ENCODE results near the gene CFAP410. TPM values are rescaled to one million over a fixed set of nuclear protein-coding genes. Genes with fewer than 3 reads are reported as not detected.

Gene CFAP410
- total and polyA plus RNA-seq, 2 of the 13 experiments (the other 11 are each of a cell fraction or from before 2014, with no cell fraction given): 8.0 to 20.1 TPM

DNA sequence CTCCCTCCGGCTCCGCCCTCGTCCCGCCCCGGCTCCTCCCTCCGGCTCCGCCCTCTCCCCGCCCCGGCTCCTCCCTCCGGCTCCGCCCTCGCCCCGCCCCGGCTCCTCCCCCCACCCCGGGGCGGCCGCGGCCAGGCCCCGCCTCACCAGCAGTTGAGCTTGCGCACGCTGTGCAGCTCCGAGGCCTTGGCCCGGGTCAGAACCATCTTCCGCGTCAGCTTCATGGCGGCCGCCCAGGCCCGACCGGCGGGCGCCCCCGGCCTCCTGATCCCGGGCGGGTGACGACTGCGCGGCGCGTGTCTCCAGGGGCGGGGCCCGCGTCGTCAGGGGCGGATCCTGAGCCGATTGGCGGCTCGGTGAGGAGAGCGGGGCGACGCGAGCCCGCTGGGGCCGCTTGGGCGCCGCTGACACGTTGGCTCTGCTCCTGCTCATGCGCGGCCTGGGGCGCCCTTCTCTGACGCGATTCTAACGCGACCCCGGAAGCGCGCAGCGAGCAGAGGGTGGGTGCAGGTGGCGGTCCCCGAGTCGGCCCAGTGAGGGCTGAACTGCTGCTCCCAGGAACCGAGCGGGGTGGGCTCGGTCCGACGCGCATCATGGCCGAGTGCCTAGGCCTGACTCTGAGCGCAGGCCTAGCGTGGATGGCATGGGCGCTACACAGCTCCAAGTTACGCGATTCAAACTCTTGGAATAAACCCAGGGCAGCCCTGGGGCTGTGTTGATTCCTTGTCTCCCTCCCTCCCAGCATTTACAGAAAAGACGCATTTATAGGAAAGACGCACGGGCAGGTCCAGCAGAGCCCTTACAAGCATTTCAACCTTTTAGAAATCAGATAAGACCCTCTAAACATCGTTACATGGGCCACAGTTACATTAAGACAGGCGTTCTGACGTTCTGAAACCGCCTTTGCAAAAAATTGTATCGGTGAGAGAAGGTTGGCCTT, at the start of gene CFAP410 (continued):
- TF ChIP-seq, protein P1, sequence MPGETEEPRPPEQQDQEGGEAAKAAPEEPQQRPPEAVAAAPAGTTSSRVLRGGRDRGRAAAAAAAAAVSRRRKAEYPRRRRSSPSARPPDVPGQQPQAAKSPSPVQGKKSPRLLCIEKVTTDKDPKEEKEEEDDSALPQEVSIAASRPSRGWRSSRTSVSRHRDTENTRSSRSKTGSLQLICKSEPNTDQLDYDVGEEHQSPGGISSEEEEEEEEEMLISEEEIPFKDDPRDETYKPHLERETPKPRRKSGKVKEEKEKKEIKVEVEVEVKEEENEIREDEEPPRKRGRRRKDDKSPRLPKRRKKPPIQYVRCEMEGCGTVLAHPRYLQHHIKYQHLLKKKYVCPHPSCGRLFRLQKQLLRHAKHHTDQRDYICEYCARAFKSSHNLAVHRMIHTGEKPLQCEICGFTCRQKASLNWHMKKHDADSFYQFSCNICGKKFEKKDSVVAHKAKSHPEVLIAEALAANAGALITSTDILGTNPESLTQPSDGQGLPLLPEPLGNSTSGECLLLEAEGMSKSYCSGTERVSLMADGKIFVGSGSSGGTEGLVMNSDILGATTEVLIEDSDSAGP (CRISPR knock-in tag; IDR thresholded peaks at IDR 0.05; ENCODE audit: borderline replicate concordance): peak; percentile 84
- TF ChIP-seq SUZ12 (IDR thresholded peaks at IDR 0.05; ENCODE audit: low read depth, low read length) (no peak), PBX2 (CRISPR knock-in tag; IDR thresholded peaks at IDR 0.05) (no peak), ISX (CRISPR knock-in tag; conservative IDR thresholded peaks at IDR 0.05) (0 out of 2 replicates have a peak, but pooled peaks have one; percentile 27), TCF7L2 (IDR thresholded peaks at IDR 0.05; ENCODE audit: low read depth, low read length) (no peak), ZNF205 (CRISPR knock-in tag; IDR thresholded peaks at IDR 0.05) (no peak), SMYD3 (CRISPR knock-in tag; IDR thresholded peaks at IDR 0.05) (no peak), ZBTB1 (CRISPR knock-in tag; IDR thresholded peaks at IDR 0.05; ENCODE audit: borderline replicate concordance) (no peak), ELF1 (CRISPR knock-in tag; IDR thresholded peaks at IDR 0.05) (peak; percentile 100), EZH2 (conservative IDR thresholded peaks at IDR 0.05; ENCODE audit: low read depth, low read length) (no peak), DDIT3 (CRISPR knock-in tag; IDR thresholded peaks at IDR 0.05) (no peak), RFX1 (IDR thresholded peaks at IDR 0.05) (peak; percentile 74; the same call in 1 of the 2 replicates), IRX3 (CRISPR knock-in tag; IDR thresholded peaks at IDR 0.05; ENCODE audit: borderline replicate concordance, low read depth) (peak; percentile 56; the same call in 1 of the 2 replicates), CEBPB (IDR thresholded peaks at IDR 0.05; ENCODE audit: borderline replicate concordance, low read depth, low read length) (no peak), ZSCAN29 (CRISPR knock-in tag; conservative IDR thresholded peaks at IDR 0.05) (no peak), CBX5 (CRISPR knock-in tag; IDR thresholded peaks at IDR 0.05; ENCODE audit: borderline replicate concordance) (peak; percentile 15; the same call in 1 of the 2 replicates), BRCA1 (CRISPR knock-in tag; IDR thresholded peaks at IDR 0.05) (no peak), GPN1 (CRISPR knock-in tag; IDR thresholded peaks at IDR 0.05; ENCODE audit: borderline replicate concordance) (no peak; the same call in 1 of the 2 replicates), ZNF101 (CRISPR knock-in tag; IDR thresholded peaks at IDR 0.05; ENCODE audit: borderline replicate concordance, low read depth) (no peak), ZFYVE20 (CRISPR knock-in tag; IDR thresholded peaks at IDR 0.05; ENCODE audit: borderline replicate concordance, low read depth) (no peak)
- TF ChIP-seq, protein P2, sequence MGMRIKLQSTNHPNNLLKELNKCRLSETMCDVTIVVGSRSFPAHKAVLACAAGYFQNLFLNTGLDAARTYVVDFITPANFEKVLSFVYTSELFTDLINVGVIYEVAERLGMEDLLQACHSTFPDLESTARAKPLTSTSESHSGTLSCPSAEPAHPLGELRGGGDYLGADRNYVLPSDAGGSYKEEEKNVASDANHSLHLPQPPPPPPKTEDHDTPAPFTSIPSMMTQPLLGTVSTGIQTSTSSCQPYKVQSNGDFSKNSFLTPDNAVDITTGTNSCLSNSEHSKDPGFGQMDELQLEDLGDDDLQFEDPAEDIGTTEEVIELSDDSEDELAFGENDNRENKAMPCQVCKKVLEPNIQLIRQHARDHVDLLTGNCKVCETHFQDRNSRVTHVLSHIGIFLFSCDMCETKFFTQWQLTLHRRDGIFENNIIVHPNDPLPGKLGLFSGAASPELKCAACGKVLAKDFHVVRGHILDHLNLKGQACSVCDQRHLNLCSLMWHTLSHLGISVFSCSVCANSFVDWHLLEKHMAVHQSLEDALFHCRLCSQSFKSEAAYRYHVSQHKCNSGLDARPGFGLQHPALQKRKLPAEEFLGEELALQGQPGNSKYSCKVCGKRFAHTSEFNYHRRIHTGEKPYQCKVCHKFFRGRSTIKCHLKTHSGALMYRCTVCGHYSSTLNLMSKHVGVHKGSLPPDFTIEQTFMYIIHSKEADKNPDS (CRISPR knock-in tag; IDR thresholded peaks at IDR 0.05): peak; percentile 63; the same call in 1 of the 2 replicates
- TF ChIP-seq, protein P3, sequence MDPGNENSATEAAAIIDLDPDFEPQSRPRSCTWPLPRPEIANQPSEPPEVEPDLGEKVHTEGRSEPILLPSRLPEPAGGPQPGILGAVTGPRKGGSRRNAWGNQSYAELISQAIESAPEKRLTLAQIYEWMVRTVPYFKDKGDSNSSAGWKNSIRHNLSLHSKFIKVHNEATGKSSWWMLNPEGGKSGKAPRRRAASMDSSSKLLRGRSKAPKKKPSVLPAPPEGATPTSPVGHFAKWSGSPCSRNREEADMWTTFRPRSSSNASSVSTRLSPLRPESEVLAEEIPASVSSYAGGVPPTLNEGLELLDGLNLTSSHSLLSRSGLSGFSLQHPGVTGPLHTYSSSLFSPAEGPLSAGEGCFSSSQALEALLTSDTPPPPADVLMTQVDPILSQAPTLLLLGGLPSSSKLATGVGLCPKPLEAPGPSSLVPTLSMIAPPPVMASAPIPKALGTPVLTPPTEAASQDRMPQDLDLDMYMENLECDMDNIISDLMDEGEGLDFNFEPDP (CRISPR knock-in tag; conservative IDR thresholded peaks at IDR 0.05): no peak
- TF ChIP-seq, protein P4, sequence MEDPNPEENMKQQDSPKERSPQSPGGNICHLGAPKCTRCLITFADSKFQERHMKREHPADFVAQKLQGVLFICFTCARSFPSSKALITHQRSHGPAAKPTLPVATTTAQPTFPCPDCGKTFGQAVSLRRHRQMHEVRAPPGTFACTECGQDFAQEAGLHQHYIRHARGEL (CRISPR knock-in tag; IDR thresholded peaks at IDR 0.05): no peak
